ENCODE results near the gene SNAPC5.

SNAPC5 gene

DNA sequence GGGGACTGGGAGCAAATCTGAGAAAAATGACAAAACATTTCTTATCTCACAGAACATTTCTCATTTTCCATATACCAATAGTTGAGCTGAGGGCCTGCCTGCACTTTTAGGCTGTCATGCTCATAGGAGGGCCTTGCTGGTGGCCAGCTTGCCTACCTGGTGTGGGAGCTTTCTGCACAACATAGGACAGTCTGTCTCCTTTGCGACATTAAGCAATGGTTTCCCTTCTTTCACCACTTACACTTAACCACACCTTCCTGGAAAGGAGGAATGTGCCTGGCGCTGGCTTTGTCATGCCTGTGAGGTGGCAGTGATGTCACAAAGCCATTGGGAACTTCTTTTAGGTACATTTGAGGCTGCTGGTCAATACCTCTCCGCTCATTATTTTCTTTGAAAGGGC, 5.7 kb downstream of the SNAPC5 start:
- H3K4me3 ChIP-seq (replicated peaks; ENCODE audit: low read depth, low read length): no peak overlapping the region
- no peak for DNase-seq (ENCODE audit: low read depth)
- TF ChIP-seq CTCF (IDR thresholded peaks at IDR 0.05; ENCODE audit: low read length, missing control alignments): no peak

GRCh38 chr15:66489179-66489791, 8.3 kb downstream of the SNAPC5 start:
- no peak for DNase-seq (ENCODE audit: low read depth)
- TF ChIP-seq CTCF (IDR thresholded peaks at IDR 0.05; ENCODE audit: low read length, missing control alignments): no peak

DNA sequence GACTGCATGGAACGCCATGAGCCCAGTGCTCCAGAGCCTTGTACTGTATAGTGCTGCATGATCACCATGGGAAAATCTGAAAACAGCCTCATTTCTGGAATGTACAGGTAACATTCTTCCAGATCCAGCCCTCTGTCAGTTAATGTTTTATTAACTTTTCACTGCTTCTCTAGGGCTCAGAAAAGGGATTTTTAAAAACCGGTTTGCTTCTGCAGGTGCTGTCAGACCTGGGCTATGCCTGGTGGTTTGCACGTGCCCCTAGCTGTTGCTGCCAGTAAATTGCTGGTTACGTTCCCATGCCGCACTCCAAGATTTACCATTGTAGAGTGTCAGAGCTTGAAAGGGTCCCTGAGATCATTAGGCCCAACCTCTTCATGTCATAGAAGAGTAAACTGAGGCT, 9.0 kb downstream of the SNAPC5 start:
- no peak overlapping the region for H3K4me3 ChIP-seq (replicated peaks; ENCODE audit: low read depth, low read length)
- no peak for TF ChIP-seq CTCF (IDR thresholded peaks at IDR 0.05; ENCODE audit: low read length, missing control alignments)
- DNase-seq (ENCODE audit: low read depth): no peak

More at GRCh38 chr15:66489179-66489791, 8.3 kb downstream of the SNAPC5 start:
- H3K4me3 ChIP-seq (replicated peaks; ENCODE audit: low read depth, low read length): no peak overlapping the region

- no peak for DNase-seq (ENCODE audit: low read depth)
- TF ChIP-seq CTCF (IDR thresholded peaks at IDR 0.05; ENCODE audit: low read length, missing control alignments): no peak
- no peak overlapping the region for H3K4me3 ChIP-seq (replicated peaks; ENCODE audit: low read depth, low read length)
Measured at GRCh38 chr15:66486887-66487286, 10.7 kb downstream of the SNAPC5 start.

DNA sequence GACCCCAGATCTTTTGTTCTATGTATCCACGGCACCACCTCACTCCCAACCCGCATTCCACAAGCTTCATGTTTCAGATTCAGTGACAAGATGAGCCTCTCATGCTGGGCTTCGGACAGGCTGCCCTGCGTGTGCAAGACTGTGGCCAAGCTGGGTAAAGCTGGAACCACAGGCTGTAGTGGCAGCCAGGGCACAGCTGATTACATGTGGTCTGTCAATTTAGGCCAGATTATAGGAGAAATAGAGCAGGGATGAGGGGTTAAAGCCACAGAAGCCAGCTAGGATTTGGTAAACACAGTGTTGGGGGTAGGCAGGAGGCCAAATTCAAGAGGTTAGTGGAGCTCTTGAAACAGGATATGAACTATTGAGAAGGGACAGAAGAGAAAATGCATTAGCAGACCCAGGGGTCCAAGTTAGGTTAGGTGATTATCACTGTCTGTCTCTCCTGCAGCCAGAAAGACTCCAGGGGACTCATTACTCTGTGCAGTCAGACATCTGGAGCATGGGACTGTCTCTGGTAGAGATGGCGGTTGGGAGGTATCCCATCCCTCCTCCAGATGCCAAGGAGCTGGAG, 12.9 kb downstream of the SNAPC5 start:
- TF ChIP-seq CTCF (IDR thresholded peaks at IDR 0.05; ENCODE audit: low read length, missing control alignments): no peak

DNA sequence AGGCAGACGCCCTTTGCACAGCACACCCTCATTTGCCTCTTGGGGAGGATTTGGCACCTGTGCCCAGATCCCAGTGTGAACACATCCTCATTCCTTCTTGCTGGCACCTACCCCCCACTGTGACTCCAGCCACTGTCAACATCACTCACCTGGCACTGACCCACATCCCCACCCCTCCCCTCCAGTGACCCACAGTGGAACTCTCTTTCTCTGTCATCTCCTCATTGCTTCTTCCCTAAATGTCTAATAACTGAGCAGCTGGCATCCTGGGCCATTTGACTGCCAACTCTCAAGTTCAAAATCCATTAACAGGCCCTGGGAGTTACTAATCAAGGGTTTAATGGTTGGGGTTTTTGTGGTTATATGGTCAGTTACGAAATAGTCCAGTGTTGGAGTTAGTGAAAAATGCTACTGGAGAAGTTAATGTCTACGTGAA, 14.4 kb downstream of the SNAPC5 start:
- no peak for DNase-seq (ENCODE audit: low read depth)
- no peak overlapping the region for H3K4me3 ChIP-seq (replicated peaks; ENCODE audit: low read depth, low read length)
- TF ChIP-seq CTCF (IDR thresholded peaks at IDR 0.05; ENCODE audit: low read length, missing control alignments): no peak

More for the DNA sequence above, 12.9 kb downstream of the SNAPC5 start:
- DNase-seq (ENCODE audit: low read depth): no peak
- no peak overlapping the region for H3K4me3 ChIP-seq (replicated peaks; ENCODE audit: low read depth, low read length)

GRCh38 chr15:66482539-66482938, 15.0 kb downstream of the SNAPC5 start:
- no peak for TF ChIP-seq CTCF (IDR thresholded peaks at IDR 0.05; ENCODE audit: low read length, missing control alignments)
- H3K4me3 ChIP-seq (replicated peaks; ENCODE audit: low read depth, low read length): no peak overlapping the region
- DNase-seq (ENCODE audit: low read depth): no peak
